GM19468 (cell line): Measurements from ENCODE around the gene MAP7.
"Not testable (repeated sequence)": the region's sequence is repeated elsewhere in the genome, so short reads cannot be mapped to it uniquely, and the experiment has no call there.

ENCODE experiments used
- ATAC-seq: cut with Tn5 transposase; IDR thresholded peaks from one replicate; pipeline ENCODE4 v1.9.1; 2021; ENCODE audit warnings: mild to moderate bottlenecking, moderate library complexity, moderate number of reproducible peaks; ENCODE audit not compliant: unreplicated experiment; ENCODE audit errors: extremely low read depth

The MAP7 gene

DNA sequence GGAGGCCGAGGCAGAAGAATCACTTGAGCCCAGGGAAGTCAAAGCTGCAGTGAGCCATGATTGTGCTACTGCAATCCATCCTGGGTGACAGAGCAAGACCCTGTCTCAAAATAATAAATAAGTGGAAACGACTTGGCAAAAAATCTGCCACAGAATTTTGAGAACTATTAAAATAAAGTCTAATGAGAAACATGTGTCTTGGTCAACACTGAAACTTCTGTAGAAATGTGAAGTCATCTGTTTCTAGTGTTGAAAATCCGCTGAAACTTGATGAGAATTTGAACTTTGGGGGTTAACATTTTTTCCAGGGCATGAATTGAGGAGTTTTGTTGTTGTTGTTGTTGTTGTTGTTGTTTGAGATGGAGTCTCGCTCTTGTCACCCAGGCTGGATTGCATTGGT lies 231.5 kb downstream of the MAP7 start:
- no peak for ATAC-seq

DNA sequence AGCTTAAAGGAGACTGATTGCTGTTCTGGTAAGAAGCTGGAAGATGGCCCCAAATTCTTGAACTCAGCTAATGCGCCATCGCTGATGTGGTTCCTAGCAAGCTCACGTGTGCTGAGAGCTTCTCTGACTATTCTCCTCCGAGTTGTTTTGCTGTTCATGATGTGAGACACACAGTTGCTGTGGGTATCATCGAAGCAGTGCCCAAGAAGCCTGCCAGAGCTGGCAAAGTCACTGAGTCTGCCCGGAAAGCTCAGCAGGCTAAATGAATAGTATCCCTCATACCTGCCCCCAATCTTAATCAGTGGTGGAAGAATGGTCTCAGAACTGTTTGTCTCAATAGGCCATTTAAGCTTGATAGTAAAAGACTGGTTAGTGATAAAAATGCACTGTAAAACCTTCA lies 232.3 kb downstream of the MAP7 start:
- ATAC-seq = no peak

DNA sequence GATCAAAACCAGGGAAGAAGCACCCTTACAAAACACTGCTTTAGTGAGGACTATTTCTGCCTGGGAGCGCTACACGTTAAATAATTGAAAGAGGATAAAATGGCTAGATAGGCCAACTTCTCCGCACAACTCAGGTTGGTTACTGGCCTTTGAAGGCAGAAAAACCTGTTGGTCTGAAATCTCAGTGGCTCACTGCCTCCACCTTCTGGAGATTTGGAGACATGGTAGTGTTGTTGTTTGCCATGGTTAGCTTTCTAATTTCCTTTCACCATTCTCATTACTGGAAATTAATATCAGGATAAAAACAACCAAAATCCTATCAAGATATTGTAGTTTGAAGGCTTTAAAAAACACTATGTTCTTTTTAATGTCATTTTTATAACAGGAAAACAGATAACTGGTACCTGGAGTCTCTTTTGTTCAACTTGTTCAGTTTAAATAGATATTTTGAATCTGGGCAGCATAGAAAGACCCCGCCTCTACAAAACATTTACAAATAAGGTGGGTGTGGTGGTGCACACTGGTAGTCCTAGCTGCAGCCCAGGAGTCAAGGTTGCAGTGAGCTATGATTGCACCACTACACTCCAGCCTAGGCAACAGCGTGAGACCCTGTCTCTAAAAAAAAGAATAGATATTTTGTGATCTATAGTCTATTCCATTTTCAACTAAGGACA lies 233.1 kb downstream of the MAP7 start:
- ATAC-seq = no peak

DNA sequence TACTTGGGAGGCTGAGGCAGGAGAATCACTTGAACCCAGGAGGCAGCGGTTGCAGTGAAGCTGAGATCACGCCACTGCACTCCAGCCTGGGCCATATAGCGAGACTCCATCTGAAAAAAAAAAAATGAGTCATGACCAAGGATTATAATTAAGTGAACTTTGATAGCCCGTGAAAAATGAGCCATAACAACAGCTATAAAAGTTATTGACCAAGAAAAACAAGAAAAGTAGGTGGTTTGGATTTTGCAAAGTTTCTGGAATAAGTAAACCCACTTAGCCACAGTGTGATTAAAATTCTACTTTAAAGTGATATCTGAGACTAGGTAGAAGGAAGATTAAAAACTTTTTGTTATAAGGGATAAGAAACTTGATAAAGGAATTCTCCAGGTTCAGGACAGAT lies 234.6 kb downstream of the MAP7 start:
- ATAC-seq = no peak

DNA sequence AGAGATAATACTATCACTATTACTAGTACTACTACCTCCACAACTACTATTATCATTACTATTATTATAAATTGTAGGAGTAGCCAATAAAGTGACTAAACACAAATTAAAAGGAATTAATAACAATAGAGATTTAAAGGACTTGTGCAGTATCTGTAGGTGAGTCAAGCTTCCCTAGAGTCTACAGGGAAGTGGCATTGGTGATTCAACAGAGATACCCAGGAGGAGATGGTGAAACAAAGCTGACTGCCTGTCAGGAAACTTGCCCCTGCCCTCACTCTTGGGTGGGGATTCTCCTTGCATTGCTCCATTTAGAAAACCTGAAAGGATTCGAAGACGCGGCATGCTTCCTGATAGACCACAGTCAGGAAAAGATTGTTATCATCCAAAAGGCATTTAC lies 237.2 kb downstream of the MAP7 start:
- ATAC-seq = no peak

DNA sequence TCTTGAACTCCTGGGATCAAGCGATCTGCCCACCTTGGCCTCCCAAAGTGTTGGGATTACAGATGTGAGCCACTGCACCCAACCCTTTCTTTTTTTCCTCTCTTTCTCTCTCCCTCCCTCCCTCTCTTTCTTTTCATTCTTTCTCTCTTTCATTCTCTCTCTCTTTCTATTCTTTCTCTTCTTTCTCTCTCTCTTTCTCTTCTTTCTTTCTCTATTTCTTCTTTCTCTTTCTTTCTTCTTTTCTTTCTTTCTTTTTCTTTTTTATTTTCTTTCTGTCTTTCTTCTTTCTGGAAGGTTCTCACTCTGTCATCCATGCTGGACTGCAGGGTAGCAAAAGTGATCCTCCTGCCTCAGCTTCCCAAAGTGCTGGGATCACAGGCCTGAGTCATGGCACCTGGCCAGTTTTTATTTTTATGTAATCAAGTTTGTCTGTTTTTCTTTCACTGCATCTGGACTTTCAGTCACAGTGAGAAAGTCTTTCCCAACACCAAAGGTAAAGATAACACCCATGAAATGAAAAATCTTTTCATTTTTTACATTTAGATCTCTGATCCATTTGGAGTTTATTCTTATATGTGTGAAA lies 240.4 kb downstream of the MAP7 start:
- ATAC-seq = no peak

DNA sequence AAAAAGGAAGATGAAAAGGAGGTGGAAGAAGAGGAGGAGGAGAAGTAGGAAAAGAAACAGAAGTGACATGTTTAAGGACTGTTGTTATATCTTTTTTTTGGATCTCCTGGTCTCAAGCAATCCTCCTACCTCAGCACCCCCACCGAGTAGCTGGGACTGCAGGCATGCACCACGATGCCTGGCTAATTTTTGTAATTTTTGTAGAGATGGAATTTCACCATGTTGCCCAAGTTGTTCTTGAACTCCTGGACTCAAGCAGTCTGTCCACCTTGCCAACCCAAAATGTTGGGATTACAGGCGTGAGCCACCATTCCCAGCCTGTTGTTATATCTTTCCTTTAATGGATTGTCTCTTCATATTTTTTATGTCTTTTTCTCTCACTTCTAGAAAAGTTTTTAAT lies 241.1 kb downstream of the MAP7 start:
- no peak for ATAC-seq

DNA sequence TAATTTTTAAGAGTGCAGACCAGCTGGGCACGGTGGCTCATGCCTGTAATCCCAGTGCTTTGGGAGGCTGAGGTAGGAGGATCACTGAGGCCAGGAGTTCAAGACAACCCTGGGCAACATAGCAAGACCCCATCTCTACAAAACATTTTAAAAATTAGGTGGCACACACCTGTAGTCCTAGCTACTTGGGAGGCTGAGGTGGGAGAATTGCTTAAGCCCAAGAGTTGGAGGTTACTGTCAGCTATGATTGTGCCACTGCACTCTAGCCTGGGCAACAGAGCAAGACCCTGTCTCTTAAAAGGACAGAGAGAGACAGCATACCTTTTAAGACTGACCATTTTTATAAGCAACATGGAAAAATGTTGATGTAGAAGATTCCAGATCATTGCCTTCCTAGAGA lies 241.8 kb downstream of the MAP7 start:
- not testable (repeated sequence) for ATAC-seq

DNA sequence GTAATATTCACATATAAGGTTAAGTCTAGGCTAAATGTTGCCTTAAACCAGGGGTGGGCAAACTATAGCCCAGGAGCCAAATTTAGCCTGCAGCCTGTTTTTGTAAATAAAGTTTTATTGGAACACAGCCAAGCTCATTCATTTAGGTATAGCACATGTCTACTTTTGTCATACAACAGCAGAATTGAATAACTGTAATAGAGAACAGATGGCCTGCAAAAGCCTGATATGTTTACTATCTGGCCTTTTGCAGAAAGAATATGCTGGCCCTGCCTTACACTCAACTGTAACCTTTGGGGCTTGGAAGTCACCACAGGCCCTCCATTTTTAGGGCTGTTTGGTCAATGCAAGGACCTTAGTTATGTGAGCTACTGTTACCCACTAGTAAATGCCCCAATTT lies 242.9 kb downstream of the MAP7 start:
- ATAC-seq = no peak

DNA sequence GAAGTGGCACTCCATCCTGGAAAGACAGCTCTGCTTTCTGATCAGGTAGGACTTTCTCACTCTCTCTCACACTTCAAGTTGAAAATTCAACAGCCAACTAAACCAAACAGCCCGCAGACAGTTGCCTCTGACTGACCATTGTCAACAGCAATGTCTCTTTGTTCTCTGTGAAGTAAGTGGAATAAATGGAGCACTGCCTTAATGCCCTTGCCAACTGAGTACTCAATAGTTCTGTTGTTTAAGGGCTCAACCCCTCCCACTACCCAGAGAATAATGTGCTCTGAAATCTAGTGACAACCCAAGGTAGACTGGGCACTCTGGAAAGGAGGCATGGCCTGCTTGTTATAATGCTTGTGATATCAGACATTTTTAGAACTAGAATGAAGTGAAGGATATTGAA lies 243.8 kb downstream of the MAP7 start:
- ATAC-seq = no peak

DNA sequence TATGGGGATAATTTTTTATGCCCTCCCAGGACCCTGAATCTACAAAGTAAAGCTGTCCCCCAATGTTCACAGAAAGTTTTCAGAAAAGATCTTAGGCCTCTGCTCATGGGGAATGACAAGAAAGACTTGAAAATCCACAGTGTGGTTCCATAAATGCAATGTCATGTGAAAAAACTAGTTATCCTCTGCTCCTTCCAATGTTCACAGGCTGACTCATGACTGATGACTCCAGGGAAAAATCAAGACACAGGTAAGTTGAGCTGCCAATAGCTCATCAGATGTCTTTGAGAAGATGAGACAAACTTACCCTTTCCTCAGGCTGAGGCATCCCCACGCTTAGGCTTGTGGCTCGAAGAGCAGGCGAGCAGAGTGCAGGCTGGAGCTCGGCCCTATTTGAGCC lies 245.8 kb downstream of the MAP7 start:
- ATAC-seq = no peak

DNA sequence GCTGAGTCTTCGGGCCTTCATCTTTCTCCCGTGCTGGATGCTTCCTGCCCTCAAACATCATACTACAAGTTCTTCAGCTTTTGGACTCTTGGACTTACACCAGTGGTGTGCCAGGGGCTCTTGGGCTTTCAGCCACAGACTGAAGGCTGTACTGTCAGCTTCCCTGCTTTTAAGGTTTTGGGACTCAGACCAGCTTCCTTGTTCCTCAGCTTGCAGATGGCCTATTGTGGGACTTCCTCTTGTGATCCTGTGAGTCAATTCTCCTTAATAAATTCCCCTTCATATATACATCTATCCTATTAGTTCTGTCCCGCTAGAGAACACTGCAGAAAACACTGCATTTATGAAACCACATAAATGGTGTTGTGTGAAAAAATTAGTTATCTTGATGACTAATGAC lies 246.7 kb downstream of the MAP7 start:
- ATAC-seq = no peak

DNA sequence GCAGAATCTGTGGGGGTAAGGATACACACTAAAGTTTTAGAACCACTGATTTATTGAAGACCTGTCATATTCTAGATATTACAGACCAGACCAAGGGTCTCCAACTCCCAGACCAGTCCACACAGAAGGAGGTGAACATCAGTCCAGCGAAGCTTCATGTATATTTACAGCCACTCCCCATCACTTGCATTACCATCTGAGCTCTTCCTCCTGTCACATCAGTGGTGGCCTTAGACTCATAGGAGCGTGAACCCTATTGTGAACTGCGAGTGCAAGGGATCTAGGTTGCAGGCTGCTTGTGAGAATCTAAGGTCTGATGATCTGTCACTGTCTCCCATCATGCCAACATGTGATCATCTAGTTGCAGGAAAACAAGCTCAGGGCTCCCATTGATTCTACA lies 255.6 kb downstream of the MAP7 start:
- ATAC-seq = no peak
